ENCODE data around the gene CCDC146.

GRCh38 chr7:77338260-77338659 is 215.8 kb downstream of the CCDC146 start:
- TF ChIP-seq, protein P1, sequence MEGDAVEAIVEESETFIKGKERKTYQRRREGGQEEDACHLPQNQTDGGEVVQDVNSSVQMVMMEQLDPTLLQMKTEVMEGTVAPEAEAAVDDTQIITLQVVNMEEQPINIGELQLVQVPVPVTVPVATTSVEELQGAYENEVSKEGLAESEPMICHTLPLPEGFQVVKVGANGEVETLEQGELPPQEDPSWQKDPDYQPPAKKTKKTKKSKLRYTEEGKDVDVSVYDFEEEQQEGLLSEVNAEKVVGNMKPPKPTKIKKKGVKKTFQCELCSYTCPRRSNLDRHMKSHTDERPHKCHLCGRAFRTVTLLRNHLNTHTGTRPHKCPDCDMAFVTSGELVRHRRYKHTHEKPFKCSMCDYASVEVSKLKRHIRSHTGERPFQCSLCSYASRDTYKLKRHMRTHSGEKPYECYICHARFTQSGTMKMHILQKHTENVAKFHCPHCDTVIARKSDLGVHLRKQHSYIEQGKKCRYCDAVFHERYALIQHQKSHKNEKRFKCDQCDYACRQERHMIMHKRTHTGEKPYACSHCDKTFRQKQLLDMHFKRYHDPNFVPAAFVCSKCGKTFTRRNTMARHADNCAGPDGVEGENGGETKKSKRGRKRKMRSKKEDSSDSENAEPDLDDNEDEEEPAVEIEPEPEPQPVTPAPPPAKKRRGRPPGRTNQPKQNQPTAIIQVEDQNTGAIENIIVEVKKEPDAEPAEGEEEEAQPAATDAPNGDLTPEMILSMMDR (conservative IDR thresholded peaks at IDR 0.05; ENCODE audit: low read depth, low read length): no peak
- TF ChIP-seq EZH2 (IDR thresholded peaks at IDR 0.05; ENCODE audit: borderline replicate concordance, low read depth, low read length, poor library complexity, severe bottlenecking): no peak

All from A673 (cell line).